Kidney epithelial cell (primary cell): ENCODE measurements around the gene C4orf50. TPM values are rescaled to one million over a fixed set of nuclear protein-coding genes. Genes with fewer than 3 reads are reported as not detected.

Experiments used
- DNase-seq: peaks from one replicate; pipeline ENCODE4 v3.0.0-alpha.2; 2010; ENCODE audit warnings: low read depth
- H3K27me3 ChIP-seq: 2 replicates; pipeline ENCODE4 v1.6.0; 2011; ENCODE audit warnings: low read length; ENCODE audit not compliant: control insufficient read depth, insufficient read depth
- H3K36me3 ChIP-seq: 2 replicates; pipeline ENCODE4 v1.5.1; 2011; ENCODE audit warnings: low read length; ENCODE audit not compliant: control insufficient read depth, insufficient read depth
- H3K4me3 ChIP-seq: 2 replicates; pipeline ENCODE4 v1.5.1; 2011; ENCODE audit warnings: low read depth, mild to moderate bottlenecking, control low read depth, low read length
- total RNA-seq: library from RNA; depleted of rRNA; stranded (reverse); fragments of >200 nt; gene quantifications from 2 replicates; pipeline ENCODE4 v1.2.3, GENCODE V29; 2015
- TF ChIP-seq, protein P1 (sequence below): IDR thresholded peaks from 2 replicates; pipeline ENCODE4 v1.5.1; 2011; ENCODE audit warnings: mild to moderate bottlenecking, moderate library complexity, low read length, control low read depth, inconsistent platforms; ENCODE audit not compliant: insufficient read depth, poor library complexity, severe bottlenecking

C4orf50 gene
- total RNA-seq, 1 donor from 2014 or later: not detected

GRCh38 chr4:5945936-5946335 is 72.3 kb downstream of the C4orf50 start:
- no peak for DNase-seq
- Histone ChIP-seq H3K27me3 (no peaks in the 10 kb centered on the region), H3K36me3 (no peaks in the 10 kb centered on the region), H3K4me3 (no peak overlapping the region)
- TF ChIP-seq, protein P1, sequence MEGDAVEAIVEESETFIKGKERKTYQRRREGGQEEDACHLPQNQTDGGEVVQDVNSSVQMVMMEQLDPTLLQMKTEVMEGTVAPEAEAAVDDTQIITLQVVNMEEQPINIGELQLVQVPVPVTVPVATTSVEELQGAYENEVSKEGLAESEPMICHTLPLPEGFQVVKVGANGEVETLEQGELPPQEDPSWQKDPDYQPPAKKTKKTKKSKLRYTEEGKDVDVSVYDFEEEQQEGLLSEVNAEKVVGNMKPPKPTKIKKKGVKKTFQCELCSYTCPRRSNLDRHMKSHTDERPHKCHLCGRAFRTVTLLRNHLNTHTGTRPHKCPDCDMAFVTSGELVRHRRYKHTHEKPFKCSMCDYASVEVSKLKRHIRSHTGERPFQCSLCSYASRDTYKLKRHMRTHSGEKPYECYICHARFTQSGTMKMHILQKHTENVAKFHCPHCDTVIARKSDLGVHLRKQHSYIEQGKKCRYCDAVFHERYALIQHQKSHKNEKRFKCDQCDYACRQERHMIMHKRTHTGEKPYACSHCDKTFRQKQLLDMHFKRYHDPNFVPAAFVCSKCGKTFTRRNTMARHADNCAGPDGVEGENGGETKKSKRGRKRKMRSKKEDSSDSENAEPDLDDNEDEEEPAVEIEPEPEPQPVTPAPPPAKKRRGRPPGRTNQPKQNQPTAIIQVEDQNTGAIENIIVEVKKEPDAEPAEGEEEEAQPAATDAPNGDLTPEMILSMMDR: no peak

- Histone ChIP-seq H3K4me3 (no peak overlapping the region), H3K27me3 (no peaks in the 10 kb centered on the region), H3K36me3 (no peaks in the 10 kb centered on the region)
- DNase-seq: no peak
- TF ChIP-seq, protein P1: no peak
These were observed 73.1 kb downstream of the C4orf50 start for GRCh38 chr4:5945171-5945570.

DNA sequence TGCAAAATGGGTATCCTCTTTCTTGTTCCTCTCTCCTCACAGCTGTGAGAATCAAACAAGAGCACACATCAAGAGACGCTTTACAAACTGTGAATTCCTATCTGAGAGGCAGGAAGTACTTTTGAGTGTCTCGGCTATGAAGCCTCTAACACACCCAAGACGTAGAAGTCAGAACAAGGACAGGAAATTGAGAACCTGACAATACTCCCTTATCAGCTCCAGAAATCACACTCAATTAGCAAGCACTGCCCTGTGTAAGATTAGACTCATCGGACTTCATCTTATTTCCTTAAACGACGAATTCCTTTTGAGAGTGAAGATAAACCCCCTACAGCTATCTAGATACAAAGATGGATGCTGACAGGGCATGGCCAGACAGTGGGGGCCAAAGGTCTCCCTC is 74.7 kb downstream of the C4orf50 start:
- DNase-seq: no peak
- H3K4me3 ChIP-seq: no peak overlapping the region
- TF ChIP-seq, protein P1: no peak
- H3K36me3 ChIP-seq: no peaks in the 10 kb centered on the region
- H3K27me3 ChIP-seq: no peaks in the 10 kb centered on the region

- no peak for DNase-seq
- H3K36me3 ChIP-seq: no peaks in the 10 kb centered on the region
- TF ChIP-seq, protein P1: no peak
- no peak overlapping the region for H3K4me3 ChIP-seq
- H3K27me3 ChIP-seq: no peaks in the 10 kb centered on the region
These were observed 75.3 kb downstream of the C4orf50 start for GRCh38 chr4:5942947-5943346.

DNA sequence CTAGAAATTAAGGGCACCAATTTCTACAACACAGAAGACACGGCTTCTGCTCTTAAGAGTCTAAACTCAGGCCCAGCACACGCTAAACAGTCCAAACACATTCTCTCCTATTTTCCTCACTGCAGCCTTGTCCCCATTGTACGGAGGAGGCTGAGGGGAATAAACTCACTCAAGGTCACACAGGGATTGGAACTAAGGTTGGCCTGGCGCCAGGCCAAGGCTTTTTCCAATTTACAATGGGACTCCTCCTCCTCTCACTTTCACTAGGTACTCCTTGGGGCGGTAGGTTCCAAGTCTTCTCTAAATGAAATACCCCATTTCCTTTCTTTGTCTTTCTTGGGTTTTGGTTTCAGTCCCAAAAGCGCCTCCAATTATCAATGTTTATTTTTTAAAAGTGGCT is 76.6 kb downstream of the C4orf50 start:
- Histone ChIP-seq H3K36me3 (no peaks in the 10 kb centered on the region), H3K4me3 (no peak overlapping the region), H3K27me3 (no peaks in the 10 kb centered on the region)
- TF ChIP-seq, protein P1: no peak
- DNase-seq: no peak

DNA sequence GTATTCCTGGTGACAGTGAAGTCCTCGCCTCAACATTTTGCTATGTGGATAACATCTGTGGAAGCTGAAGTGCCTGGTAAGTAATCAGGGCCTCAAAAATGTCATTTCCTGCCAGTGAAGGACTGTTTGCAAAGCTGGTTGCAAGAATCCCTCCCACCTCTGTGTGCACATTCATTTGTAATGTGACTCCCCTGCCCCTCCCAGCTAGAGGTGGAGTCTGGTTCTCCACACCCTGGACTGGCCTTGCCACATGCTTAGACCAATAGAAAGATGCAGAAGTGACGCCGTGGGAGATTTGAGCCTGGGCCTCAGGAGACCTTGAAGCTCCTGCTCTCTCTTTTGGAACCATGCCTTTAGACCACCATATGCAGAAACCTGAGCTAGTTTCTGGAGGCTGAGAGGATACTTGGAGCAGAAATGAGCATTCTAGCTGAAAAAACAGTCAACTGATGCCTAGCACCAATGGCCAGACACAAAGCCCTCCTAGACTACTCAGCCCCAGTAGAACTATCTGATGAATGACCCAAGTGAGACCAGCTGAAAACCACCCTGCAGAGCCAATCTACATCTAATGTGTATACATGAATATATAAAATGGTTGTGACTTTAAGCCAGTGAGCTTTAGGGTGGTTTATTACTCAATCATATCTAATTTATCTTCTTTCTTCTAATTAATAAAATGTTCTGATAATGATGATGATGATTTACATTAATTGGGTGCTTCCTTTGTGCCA is 77.6 kb downstream of the C4orf50 start:
- no peak overlapping the region for H3K4me3 ChIP-seq
- no peaks in the 10 kb centered on the region for H3K27me3 ChIP-seq
- H3K36me3 ChIP-seq: no peaks in the 10 kb centered on the region
- TF ChIP-seq, protein P1: no peak
- no peak for DNase-seq
